C4-2B (cell line): ENCODE results near the gene BHMT2.

Experiments used
- ZFX ChIP-seq: fragments of 450-650 bp; IDR thresholded peaks from 2 replicates; pipeline ENCODE4 v1.6.1; 2017
- TF ChIP-seq, protein P1 (sequence below): fragments of 450-650 bp; conservative IDR thresholded peaks from 2 replicates; pipeline ENCODE4 v1.5.1; 2017; ENCODE audit warnings: mild to moderate bottlenecking

DNA sequence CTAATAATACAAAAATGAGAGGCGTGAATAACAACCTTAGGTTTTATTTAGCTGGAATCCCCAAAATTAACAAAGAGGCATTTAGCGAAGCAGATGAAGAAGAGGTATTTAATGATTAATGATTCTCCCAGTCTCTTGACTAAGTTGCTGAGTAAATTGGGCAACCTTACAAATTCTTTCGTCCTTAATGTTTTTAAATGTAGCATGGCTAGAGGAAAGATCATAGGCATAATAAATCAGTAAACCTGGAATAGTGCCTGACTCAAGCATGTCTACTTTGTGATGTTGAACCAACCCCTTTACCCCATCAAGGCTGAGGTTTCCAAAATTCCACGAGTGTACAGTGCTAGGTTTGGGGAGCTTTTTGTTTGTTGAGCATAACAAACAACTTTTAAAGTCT is 49.9 kb downstream of the BHMT2 start:
- TF ChIP-seq, protein P1, sequence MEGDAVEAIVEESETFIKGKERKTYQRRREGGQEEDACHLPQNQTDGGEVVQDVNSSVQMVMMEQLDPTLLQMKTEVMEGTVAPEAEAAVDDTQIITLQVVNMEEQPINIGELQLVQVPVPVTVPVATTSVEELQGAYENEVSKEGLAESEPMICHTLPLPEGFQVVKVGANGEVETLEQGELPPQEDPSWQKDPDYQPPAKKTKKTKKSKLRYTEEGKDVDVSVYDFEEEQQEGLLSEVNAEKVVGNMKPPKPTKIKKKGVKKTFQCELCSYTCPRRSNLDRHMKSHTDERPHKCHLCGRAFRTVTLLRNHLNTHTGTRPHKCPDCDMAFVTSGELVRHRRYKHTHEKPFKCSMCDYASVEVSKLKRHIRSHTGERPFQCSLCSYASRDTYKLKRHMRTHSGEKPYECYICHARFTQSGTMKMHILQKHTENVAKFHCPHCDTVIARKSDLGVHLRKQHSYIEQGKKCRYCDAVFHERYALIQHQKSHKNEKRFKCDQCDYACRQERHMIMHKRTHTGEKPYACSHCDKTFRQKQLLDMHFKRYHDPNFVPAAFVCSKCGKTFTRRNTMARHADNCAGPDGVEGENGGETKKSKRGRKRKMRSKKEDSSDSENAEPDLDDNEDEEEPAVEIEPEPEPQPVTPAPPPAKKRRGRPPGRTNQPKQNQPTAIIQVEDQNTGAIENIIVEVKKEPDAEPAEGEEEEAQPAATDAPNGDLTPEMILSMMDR: no peak
- TF ChIP-seq ZFX: no peak
